Left ventricle myocardium inferior (tissue), 1 donor: Measurements from ENCODE around the gene DIO1. TPM values are rescaled to one million over a fixed set of nuclear protein-coding genes. Genes with fewer than 3 reads are reported as not detected.
A peak's percentile ranks its signal among the peaks of the same experiment; 100 is the strongest.

Source experiments
- DNase-seq: peaks from one replicate; pipeline ENCODE4 v3.0.0-alpha.2; 2020
- H3K27ac ChIP-seq: fragments of 200-600 bp; replicated peaks from 2 replicates; pipeline ENCODE4 v1.8.0; 2021
- H3K27me3 ChIP-seq: fragments of 200-600 bp; 2 replicates; pipeline ENCODE4 v1.8.0; 2021; ENCODE audit warnings: low read depth
- H3K36me3 ChIP-seq: fragments of 200-600 bp; 2 replicates; pipeline ENCODE4 v1.8.0; 2021
- H3K4me1 ChIP-seq: fragments of 200-600 bp; 2 replicates; pipeline ENCODE4 v1.8.0; 2021
- H3K4me3 ChIP-seq: fragments of 200-600 bp; 2 replicates; pipeline ENCODE4 v1.8.0; 2021; ENCODE audit warnings: mild to moderate bottlenecking, moderate library complexity
- H3K9me3 ChIP-seq: fragments of 200-600 bp; replicated peaks from 2 replicates; pipeline ENCODE4 v1.8.0; 2021
- CTCF ChIP-seq: fragments of 200-600 bp; IDR thresholded peaks from 2 replicates; pipeline ENCODE4 v1.8.0; 2021; ENCODE audit warnings: antibody characterized with exemption, mild to moderate bottlenecking, borderline replicate concordance
- intact Hi-C: fragments of 100-400 bp; cut with micrococcal nuclease; formaldehyde crosslinking; loops from one replicate; pipeline ENCODE4 v1.11.0; 2022
- total RNA-seq: library from RNA; stranded (reverse); fragmentation: NEBNext Ultra II Directional; extraction: Animal tissue kit (Norgen Biotek cat#: 25700); gene quantifications from one replicate; pipeline ENCODE4 v1.2.1, GENCODE V29; 2021
- donor health status: DM: no; HTN: yes; CAD: no; lungs with severe emphysema.

DIO1 gene
- total RNA-seq, 1 donor from 2014 or later: not detected

GRCh38 chr1:53896635-53897229, 2.7 kb downstream of the DIO1 start:
- Histone ChIP-seq H3K4me1 (peaks cover 10% of the 10 kb centered on the region), H3K4me3 (no peak overlapping the region), H3K36me3 (no peaks in the 10 kb centered on the region), H3K27ac (no peak overlapping the region), H3K27me3 (peaks cover 3% of the 10 kb centered on the region), H3K9me3 (no peaks in the 10 kb centered on the region)
- intact Hi-C loops: no loop called here
- no peak for TF ChIP-seq CTCF
- DNase-seq: no peak

GRCh38 chr1:53899206-53899628, 5.2 kb downstream of the DIO1 start:
- no peak overlapping the region for H3K4me3 ChIP-seq
- peaks cover 3% of the 10 kb centered on the region for H3K27me3 ChIP-seq
- H3K4me1 ChIP-seq: peaks cover 10% of the 10 kb centered on the region
- H3K27ac ChIP-seq: no peak overlapping the region
- H3K9me3 ChIP-seq: no peaks in the 10 kb centered on the region
- intact Hi-C loops: no loop called here
- no peaks in the 10 kb centered on the region for H3K36me3 ChIP-seq
- TF ChIP-seq CTCF: no peak
- peak; percentile 25 for DNase-seq

- intact Hi-C loops: no loop called here
- Histone ChIP-seq H3K9me3 (no peaks in the 10 kb centered on the region), H3K27me3 (peaks cover 3% of the 10 kb centered on the region), H3K4me1 (peaks cover 10% of the 10 kb centered on the region), H3K36me3 (no peaks in the 10 kb centered on the region), H3K4me3 (no peak overlapping the region), H3K27ac (no peak overlapping the region)
- no peak for DNase-seq
- TF ChIP-seq CTCF: no peak
These were observed 5.7 kb downstream of the DIO1 start for GRCh38 chr1:53899708-53900107.

- peaks cover 10% of the 10 kb centered on the region for H3K4me1 ChIP-seq
- H3K36me3 ChIP-seq: no peaks in the 10 kb centered on the region
- no peaks in the 10 kb centered on the region for H3K9me3 ChIP-seq
- DNase-seq: no peak
- TF ChIP-seq CTCF: no peak
- no peaks in the 10 kb centered on the region for H3K27me3 ChIP-seq
- intact Hi-C loops: no loop called here
- H3K27ac ChIP-seq: no peak overlapping the region
- no peak overlapping the region for H3K4me3 ChIP-seq
These were observed 8.5 kb downstream of the DIO1 start for GRCh38 chr1:53902235-53903138.

- no peaks in the 10 kb centered on the region for H3K27me3 ChIP-seq
- H3K9me3 ChIP-seq: no peaks in the 10 kb centered on the region
- no peaks in the 10 kb centered on the region for H3K36me3 ChIP-seq
- H3K27ac ChIP-seq: no peak overlapping the region
- no peak for DNase-seq
- no peaks in the 10 kb centered on the region for H3K4me1 ChIP-seq
- intact Hi-C loops: no loop called here
- TF ChIP-seq CTCF: no peak
- H3K4me3 ChIP-seq: no peak overlapping the region
These were observed 11.5 kb downstream of the DIO1 start for GRCh38 chr1:53905509-53905908.
